Sigmoid colon (tissue), 7 donors: ENCODE measurements around the gene GOPC. TPM values are rescaled to one million over a fixed set of nuclear protein-coding genes. Genes with fewer than 3 reads are reported as not detected.

Experiments used
- DNase-seq: peaks from one replicate; pipeline ENCODE4 v3.0.0-alpha.2; 2019
- H3K27ac ChIP-seq, 4 donors: fragments of 200-600 bp; sonication (generic); one replicate each; pipeline ENCODE4 v1.5.1; 2016 to 2019; ENCODE audit warnings: mild to moderate bottlenecking in 1 of 4
- H3K27me3 ChIP-seq, 3 donors: fragments of 200-600 bp; sonication (generic); one replicate each; pipeline ENCODE4 v1.5.1; 2019; ENCODE audit warnings: mild to moderate bottlenecking in 1 of 3
- H3K36me3 ChIP-seq, 4 donors: fragments of 200-600 bp; sonication (generic); one replicate each; pipeline ENCODE4 v1.5.1; 2016 to 2019
- H3K4me1 ChIP-seq, 4 donors: fragments of 200-600 bp; sonication (generic); one replicate each; pipeline ENCODE4 v1.5.1; 2017 to 2019
- H3K4me3 ChIP-seq, 4 donors: fragments of 200-600 bp; sonication (generic); one replicate each; pipeline ENCODE4 v1.5.1; 2017 to 2019; ENCODE audit warnings: mild to moderate bottlenecking in 2 of 4, moderate library complexity in 1 of 4
- H3K9me3 ChIP-seq, 4 donors: fragments of 200-600 bp in 3 of 4; sonication (generic) in 3 of 4; one replicate each; pipeline versions ENCODE4 v1.5.1 to v1.6.1; 2013 to 2019
- CTCF ChIP-seq, 4 experiments: fragments of 450-650 bp in 3 of 4; fragments of 200-600 bp in 1 of 4; IDR thresholded peaks; one replicate each; pipeline ENCODE4 v1.5.1; 2016 to 2019; ENCODE audit warnings: antibody characterized with exemption in 4 of 4, mild to moderate bottlenecking in 3 of 4, moderate library complexity in 2 of 4
- EP300 ChIP-seq, 4 donors: sonication (generic); formaldehyde crosslinking; IDR thresholded peaks; one replicate each; pipeline ENCODE4 v1.6.1; 2017; ENCODE audit warnings: antibody characterized with exemption in 4 of 4
- POLR2A ChIP-seq, 2 donors: fragments of 450-650 bp; IDR thresholded peaks; one replicate each; pipeline ENCODE4 v1.6.1; 2016; ENCODE audit warnings: antibody characterized with exemption in 2 of 2, mild to moderate bottlenecking in 2 of 2, moderate library complexity in 2 of 2
- POLR2AphosphoS5 ChIP-seq, 4 donors: sonication (generic); formaldehyde crosslinking; IDR thresholded peaks; one replicate each; pipeline ENCODE4 v1.6.1; 2017; ENCODE audit warnings: antibody characterized with exemption in 4 of 4
- WGBS, 2 donors: extraction: QIAGEN DNeasy Blood & Tissue Kit; methylation state at CpG; one replicate each; pipeline ENCODE4 v1.1.7; 2013; 5-methylcytosine and 5-hydroxymethylcytosine counted together
- intact Hi-C: fragments of 100-400 bp; cut with DNase I; formaldehyde crosslinking; loops from one replicate; pipeline ENCODE4 v1.15.1; 2023
- polyA plus RNA-seq, 3 donors: library from polyadenylated mRNA; stranded (reverse); fragments of 200-250 nt; gene quantifications; one replicate each; pipeline ENCODE4 v1.2.3, GENCODE V29; 2013
- total RNA-seq, 4 donors: library from RNA; depleted of rRNA; stranded (reverse); fragments of >200 nt; gene quantifications; one replicate each; pipeline ENCODE4 v1.1.0, GENCODE V29; 2016
- donor health status: healthy with polysubstance abuse.
- donor health status: Bipolar disorder and iron deficiency.
- donor health status: healthy.

The GOPC gene
- total and polyA plus RNA-seq, 7 donors, result 14.8 to 28.1 (median 26.0) TPM

DNA sequence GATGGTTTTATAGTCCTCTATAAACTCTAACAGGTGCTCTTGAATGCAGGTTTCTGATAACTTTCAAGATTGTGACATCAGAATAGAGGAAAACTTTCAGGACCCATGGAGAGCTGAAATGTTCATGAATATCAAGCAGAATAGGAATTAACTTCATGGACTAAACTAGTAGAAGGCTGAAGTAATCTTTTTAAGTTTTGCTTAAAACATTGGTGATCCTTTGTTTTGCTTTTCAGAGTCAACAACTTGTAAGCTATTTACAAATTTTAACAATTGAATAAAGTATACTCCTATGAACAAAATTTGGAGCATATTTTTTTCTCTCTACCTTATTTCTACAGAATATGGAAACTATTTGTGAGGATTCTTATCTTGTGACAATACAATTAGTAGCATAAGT lies 25.2 kb upstream of the GOPC start:
- Histone ChIP-seq H3K27ac (no peak overlapping the region), H3K4me1 (no peaks in the 10 kb centered on the region), H3K4me3 (no peak overlapping the region), H3K9me3 (no peaks in the 10 kb centered on the region), H3K36me3 (no peaks in the 10 kb centered on the region), H3K27me3 (no peaks in the 10 kb centered on the region)
- TF ChIP-seq POLR2A (IDR thresholded peaks at IDR 0.05), result no peak
- TF ChIP-seq EP300 (IDR thresholded peaks at IDR 0.05), result no peak
- no peak for TF ChIP-seq CTCF (IDR thresholded peaks at IDR 0.05)
- no peak for TF ChIP-seq POLR2AphosphoS5 (IDR thresholded peaks at IDR 0.05)
- no peak for DNase-seq
- intact Hi-C loops, result no loop called here

DNA sequence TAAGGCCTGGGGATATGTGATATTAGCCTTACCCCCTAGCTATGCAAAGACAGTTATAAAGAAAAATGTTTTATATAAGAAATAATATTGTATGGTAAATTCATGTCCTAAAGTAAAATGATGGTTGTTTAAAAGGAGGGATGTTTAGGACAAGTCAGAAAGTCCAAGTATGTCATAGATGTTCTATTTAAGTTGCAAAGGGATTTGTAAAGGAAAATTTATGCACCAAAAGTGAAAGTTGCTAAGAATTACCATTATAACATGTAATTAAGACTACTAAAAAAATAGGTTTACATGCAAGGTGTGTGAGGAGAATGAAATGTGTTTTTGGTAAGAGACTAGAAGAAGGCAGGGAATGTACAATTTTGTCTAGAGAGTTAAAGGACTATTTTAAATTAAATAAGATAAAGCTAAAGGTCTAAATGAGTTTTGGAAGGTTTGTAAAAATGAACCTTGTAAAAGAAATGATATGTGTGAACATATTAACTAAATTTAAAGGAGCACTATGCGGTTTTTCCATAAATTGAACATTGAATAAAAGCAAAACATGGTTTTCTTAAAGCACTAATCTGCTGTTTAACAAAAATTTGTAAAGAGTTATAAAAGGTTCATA lies 22.7 kb upstream of the GOPC start:
- H3K27me3 ChIP-seq, result no peaks in the 10 kb centered on the region
- intact Hi-C loops, result no loop called here
- WGBS, 2 donors, result 88 to 92% methylated on average over 1 of the region's 1 CpG
- no peaks in the 10 kb centered on the region for H3K36me3 ChIP-seq
- no peaks in the 10 kb centered on the region for H3K9me3 ChIP-seq
- no peak for DNase-seq
- H3K4me1 ChIP-seq, result no peaks in the 10 kb centered on the region
- TF ChIP-seq POLR2AphosphoS5 (IDR thresholded peaks at IDR 0.05) (no peak), CTCF (IDR thresholded peaks at IDR 0.05) (no peak), POLR2A (IDR thresholded peaks at IDR 0.05) (no peak), EP300 (IDR thresholded peaks at IDR 0.05) (no peak)
- H3K4me3 ChIP-seq, result no peak overlapping the region
- no peak overlapping the region for H3K27ac ChIP-seq

GRCh38 chr6:117619178-117619577 lies 16.9 kb upstream of the GOPC start:
- Histone ChIP-seq H3K4me3 (no peak overlapping the region), H3K9me3 (no peaks in the 10 kb centered on the region), H3K27ac (no peak overlapping the region), H3K36me3 (no peaks in the 10 kb centered on the region), H3K4me1 (no peaks in the 10 kb centered on the region), H3K27me3 (no peaks in the 10 kb centered on the region)
- no peak for DNase-seq
- 84 to 88% methylated on average over 1 of the region's 1 CpG for WGBS, 2 donors
- no peak for TF ChIP-seq POLR2A (IDR thresholded peaks at IDR 0.05)
- TF ChIP-seq EP300 (IDR thresholded peaks at IDR 0.05), result no peak
- TF ChIP-seq CTCF (IDR thresholded peaks at IDR 0.05), result no peak
- no peak for TF ChIP-seq POLR2AphosphoS5 (IDR thresholded peaks at IDR 0.05)
- intact Hi-C loops, result no loop called here

DNA sequence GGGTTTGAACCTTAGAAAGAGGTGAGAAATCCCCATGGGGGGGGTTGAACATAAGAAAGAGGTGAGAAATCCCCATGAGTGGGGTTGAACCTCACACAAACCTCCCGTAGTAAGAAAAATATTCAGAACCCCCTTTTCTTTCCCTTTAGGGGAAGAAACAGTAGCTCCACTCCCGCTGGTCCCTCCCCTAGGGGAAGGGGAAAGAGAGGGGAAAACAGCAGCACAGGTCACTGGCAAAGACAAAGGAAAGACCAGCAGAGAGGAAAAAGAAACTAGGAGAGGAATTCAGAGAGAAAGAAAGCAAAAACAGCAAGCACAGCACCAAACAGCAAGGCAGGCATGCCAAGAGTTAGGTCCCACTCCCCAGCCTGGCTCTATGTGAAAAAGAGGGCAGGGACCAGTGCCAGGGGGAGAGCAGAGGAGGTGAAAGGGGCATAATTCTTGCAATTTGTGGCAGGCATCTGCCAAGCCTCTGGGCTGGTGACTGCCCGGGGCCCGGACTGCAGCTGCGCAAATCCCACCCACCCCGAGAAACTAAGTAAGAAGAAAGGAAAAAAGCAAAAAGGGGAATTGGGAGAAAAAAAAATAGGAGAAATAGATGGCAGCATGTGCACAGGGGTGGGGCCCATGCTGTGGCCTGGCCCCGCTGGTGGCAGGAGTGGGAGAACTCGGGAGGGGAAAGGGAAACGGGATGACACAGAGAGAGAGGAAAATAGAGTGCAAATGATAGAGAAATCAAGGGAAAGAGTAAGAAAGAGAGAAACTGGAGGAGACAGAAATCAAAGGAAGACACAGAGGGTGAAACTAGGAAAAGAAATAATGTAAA lies 15.1 kb upstream of the GOPC start:
- TF ChIP-seq EP300 (IDR thresholded peaks at IDR 0.05) (no peak), CTCF (IDR thresholded peaks at IDR 0.05) (no peak), POLR2AphosphoS5 (IDR thresholded peaks at IDR 0.05) (no peak), POLR2A (IDR thresholded peaks at IDR 0.05) (no peak)
- intact Hi-C loops, result no loop called here
- H3K27ac ChIP-seq, result no peak overlapping the region
- H3K27me3 ChIP-seq, result no peaks in the 10 kb centered on the region
- no peaks in the 10 kb centered on the region for H3K36me3 ChIP-seq
- 88 to 92% methylated on average over 9 of the region's 9 CpGs for WGBS, 2 donors
- H3K4me3 ChIP-seq, result no peak overlapping the region
- no peaks in the 10 kb centered on the region for H3K9me3 ChIP-seq
- H3K4me1 ChIP-seq, result no peaks in the 10 kb centered on the region
- DNase-seq, result no peak
